ENCODE data around the gene KLHL8.

The KLHL8 gene

DNA sequence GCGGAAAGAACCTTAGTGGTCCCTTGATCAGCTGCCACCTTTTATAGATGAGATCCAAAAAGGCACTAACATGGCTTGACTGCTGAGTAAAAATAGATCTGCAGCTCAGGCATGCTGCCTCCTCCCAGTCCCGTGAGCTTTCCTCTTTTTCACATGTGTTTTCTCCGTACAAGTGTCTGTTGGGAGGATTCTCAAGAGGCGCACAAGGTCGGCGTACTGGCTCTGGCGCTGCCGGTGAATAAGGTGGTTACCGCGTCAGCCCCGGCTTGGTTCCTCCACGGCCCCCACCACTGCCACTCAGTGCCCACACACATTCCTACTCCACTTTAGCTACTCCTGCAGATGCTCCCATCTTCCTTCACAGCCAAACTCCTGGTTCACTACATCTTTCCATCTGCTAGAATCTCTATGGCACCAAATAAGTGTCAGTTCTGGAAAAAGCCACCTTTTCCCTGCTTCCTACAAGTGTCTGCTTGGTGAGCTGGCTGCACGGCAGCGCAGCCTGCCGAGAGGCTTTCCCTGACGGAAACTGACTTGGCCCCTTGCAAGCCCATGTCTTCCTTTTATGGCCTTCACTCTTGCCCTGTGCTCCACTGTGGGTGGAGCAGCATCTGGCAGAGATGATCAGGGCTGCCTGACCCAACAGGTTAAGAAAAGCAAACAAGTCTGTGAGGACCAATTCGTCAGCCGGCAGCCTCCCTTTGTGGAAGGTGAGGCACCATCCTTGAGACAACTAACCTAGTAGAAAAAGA is 99.8 kb downstream of the KLHL8 start:
- no peak for DNase-seq (ENCODE audit: low spot score)

- DNase-seq (ENCODE audit: low spot score): no peak
Measured at GRCh38 chr4:87120010-87120409, 100.4 kb downstream of the KLHL8 start.

DNA sequence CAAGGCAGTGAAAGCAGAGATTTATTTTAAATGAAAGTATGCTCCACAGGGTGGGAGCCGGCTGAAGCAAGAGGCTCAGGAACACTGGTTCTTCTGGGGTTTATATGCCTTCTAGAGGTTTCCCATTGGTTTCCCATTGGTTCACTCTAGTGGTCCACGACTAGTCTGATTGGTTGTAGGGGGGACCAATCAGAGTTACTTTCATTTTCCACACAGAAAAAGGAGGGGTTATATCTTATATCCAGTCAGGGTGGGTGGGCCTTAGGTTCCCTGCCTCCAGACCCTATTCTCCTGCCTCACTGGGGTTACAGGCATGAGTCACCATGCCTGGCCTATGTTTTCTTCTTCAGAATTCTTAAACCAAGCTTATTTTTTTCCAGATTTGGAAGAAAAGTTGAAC is 101.6 kb downstream of the KLHL8 start:
- DNase-seq (ENCODE audit: low spot score): peak; percentile 57

- no peak for DNase-seq (ENCODE audit: low spot score)
Measured at GRCh38 chr4:87118421-87118820, 102.0 kb downstream of the KLHL8 start.

- DNase-seq (ENCODE audit: low spot score): no peak
Measured at GRCh38 chr4:87117732-87118075, 102.7 kb downstream of the KLHL8 start.

GRCh38 chr4:87117051-87117731 is 103.2 kb downstream of the KLHL8 start:
- no peak for DNase-seq (ENCODE audit: low spot score)

DNA sequence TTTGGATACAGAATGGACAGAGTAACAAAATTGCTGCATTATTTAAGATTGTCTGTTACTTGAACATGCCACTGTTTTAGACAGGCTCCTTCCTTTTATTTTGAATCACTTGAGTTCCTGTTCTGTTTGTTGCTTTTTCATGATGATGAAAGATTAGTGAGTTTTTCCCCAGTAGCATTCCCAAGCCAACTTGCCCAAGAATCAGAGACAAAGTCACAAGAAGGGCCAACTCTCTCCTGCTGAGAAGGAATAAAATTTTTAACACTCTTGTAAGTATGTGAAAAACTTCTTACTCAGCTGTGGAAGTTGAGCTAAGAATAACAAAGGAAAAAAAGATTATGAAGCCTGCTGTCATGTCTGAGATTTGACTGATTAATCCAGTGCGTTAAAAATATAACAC is 104.2 kb downstream of the KLHL8 start:
- no peak for DNase-seq (ENCODE audit: low spot score)

DNA sequence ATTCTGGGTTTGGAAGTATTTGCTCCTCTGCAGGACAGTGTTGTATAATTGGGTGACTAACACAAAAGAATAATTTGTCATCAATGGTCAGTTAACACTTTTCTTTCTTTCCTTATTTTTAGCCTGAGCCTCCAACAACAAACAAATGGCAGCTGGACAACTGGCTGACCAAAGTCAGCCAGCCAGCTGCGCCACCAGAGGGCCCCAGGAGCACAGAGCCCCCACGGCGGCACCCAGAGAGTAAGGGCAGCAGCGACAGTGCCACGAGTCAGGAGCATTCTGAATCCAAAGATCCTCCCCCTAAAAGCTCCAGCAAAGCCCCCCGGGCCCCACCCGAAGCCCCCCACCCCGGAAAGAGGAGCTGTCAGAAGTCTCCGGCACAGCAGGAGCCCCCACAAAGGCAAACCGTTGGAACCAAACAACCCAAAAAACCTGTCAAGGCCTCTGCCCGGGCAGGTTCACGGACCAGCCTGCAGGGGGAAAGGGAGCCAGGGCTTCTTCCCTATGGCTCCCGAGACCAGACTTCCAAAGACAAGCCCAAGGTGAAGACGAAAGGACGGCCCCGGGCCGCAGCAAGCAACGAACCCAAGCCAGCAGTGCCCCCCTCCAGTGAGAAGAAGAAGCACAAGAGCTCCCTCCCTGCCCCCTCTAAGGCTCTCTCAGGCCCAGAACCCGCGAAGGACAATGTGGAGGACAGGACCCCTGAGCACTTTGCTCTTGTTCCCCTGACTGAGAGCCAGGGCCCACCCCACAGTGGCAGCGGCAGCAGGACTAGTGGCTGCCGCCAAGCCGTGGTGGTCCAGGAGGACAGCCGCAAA is 106.0 kb downstream of the KLHL8 start:
- no peak for DNase-seq (ENCODE audit: low spot score)

GRCh38 chr4:87112063-87112462 is 108.4 kb downstream of the KLHL8 start:
- DNase-seq (ENCODE audit: low spot score): no peak
